ENCODE results near the gene TOM1. TPM values are rescaled to one million over a fixed set of nuclear protein-coding genes. Genes with fewer than 3 reads are reported as not detected.

The TOM1 gene
- total and polyA plus RNA-seq, 4 experiments from 2014 or later, result 55.7 to 82.2 (median 66.1) TPM

- no peak for DNase-seq
- intact Hi-C loops (cut with micrococcal nuclease), result no loop called here
- Histone ChIP-seq H3K27me3 (ENCODE audit: insufficient read depth, low read length) (no peaks in the 10 kb centered on the region), H3K4me3 (ENCODE audit: low read length in 2 of 2) (no peak overlapping the region), H3K9me3 (ENCODE audit: control insufficient read depth in 1 of 2, low read length in 2 of 2) (no peaks in the 10 kb centered on the region), H3K27ac (ENCODE audit: low read depth, low read length) (no peak overlapping the region), H3K36me3 (ENCODE audit: insufficient read depth, low read length) (peaks cover 14% of the 10 kb centered on the region), H3K4me1 (ENCODE audit: insufficient read depth, low read length) (no peaks in the 10 kb centered on the region)
- no peak overlapping the region for H3K27ac Mint-ChIP-seq
- no peak overlapping the region for H3K4me3 Mint-ChIP-seq
- peaks cover 0 to 1% (median under 1%) of the 10 kb centered on the region in 4 donors for H3K4me1 Mint-ChIP-seq
- H3K27me3 Mint-ChIP-seq, result no peaks in the 10 kb centered on the region
- ChIA-PET CTCF (ENCODE audit: partially characterized antibody) (interaction anchor here (1.3 to 1.5 kb wide), 3 partner anchors 14 to 238 kb away, joined by 4 read pairs; no protein-coding TSS in a partner anchor), POLR2A (ENCODE audit: partially characterized antibody) (interaction anchor here (1.8 kb wide), 1 partner anchor 15 kb away, joined by 4 read pairs; no protein-coding TSS in a partner anchor)
- H3K36me3 Mint-ChIP-seq, result peaks cover 6 to 31% of the 10 kb centered on the region in 2 donors
- H3K9me3 Mint-ChIP-seq, result no peaks in the 10 kb centered on the region
Observed at GRCh38 chr22:35344956-35345690, 45.4 kb downstream of the TOM1 start.

GRCh38 chr22:35345808-35346505 is 46.3 kb downstream of the TOM1 start:
- H3K27me3 Mint-ChIP-seq, result no peaks in the 10 kb centered on the region
- H3K4me1 ChIP-seq (ENCODE audit: insufficient read depth, low read length), result peaks cover 7% of the 10 kb centered on the region
- no peak overlapping the region for H3K4me3 Mint-ChIP-seq
- no peaks in the 10 kb centered on the region for H3K27me3 ChIP-seq (ENCODE audit: insufficient read depth, low read length)
- no peaks in the 10 kb centered on the region for H3K9me3 ChIP-seq (ENCODE audit: control insufficient read depth in 1 of 2, low read length in 2 of 2)
- no peak for DNase-seq
- peaks cover 14% of the 10 kb centered on the region for H3K36me3 ChIP-seq (ENCODE audit: insufficient read depth, low read length)
- intact Hi-C loops (cut with micrococcal nuclease), result no loop called here
- ChIA-PET CTCF (ENCODE audit: partially characterized antibody) (interaction anchor here (1.3 to 1.4 kb wide), 2 partner anchors 236 to 238 kb away, joined by 4 read pairs; no protein-coding TSS in a partner anchor), POLR2A (ENCODE audit: partially characterized antibody) (interaction anchor here (1.8 kb wide), 1 partner anchor 16 kb away, joined by 4 read pairs; no protein-coding TSS in a partner anchor)
- peak overlapping the region in 1 of 7 donors; percentile 41 for H3K27ac Mint-ChIP-seq
- H3K27ac ChIP-seq (ENCODE audit: low read depth, low read length), result no peak overlapping the region
- H3K4me3 ChIP-seq (ENCODE audit: low read length in 2 of 2), result no peak overlapping the region
- H3K36me3 Mint-ChIP-seq, result peaks cover 1 to 23% of the 10 kb centered on the region in 2 donors
- H3K4me1 Mint-ChIP-seq, result peaks cover 6 to 9% (median 7%) of the 10 kb centered on the region in 4 donors
- H3K9me3 Mint-ChIP-seq, result no peaks in the 10 kb centered on the region

- POLR2A ChIA-PET (ENCODE audit: partially characterized antibody), result interaction anchor here (1.8 kb wide), 1 partner anchor 16 kb away, joined by 4 read pairs; no protein-coding TSS in a partner anchor
- CTCF ChIA-PET (ENCODE audit: partially characterized antibody), result interaction anchor here (1.4 kb wide), 1 partner anchor 237 kb away, joined by 4 read pairs; no protein-coding TSS in a partner anchor
- no peak for DNase-seq
- H3K27me3 Mint-ChIP-seq, result peaks cover 0 to 1% of the 10 kb centered on the region in 2 donors
- H3K27ac Mint-ChIP-seq, result peak overlapping the region in 1 of 7 donors; percentile 30
- H3K36me3 Mint-ChIP-seq, result peaks cover 0 to 21% of the 10 kb centered on the region in 2 donors
- peaks cover 0 to 2% (median 0%) of the 10 kb centered on the region in 8 donors for H3K9me3 Mint-ChIP-seq
- Histone ChIP-seq H3K36me3 (ENCODE audit: insufficient read depth, low read length) (peaks cover 9% of the 10 kb centered on the region), H3K4me1 (ENCODE audit: insufficient read depth, low read length) (peaks cover 14% of the 10 kb centered on the region), H3K27ac (ENCODE audit: low read depth, low read length) (no peak overlapping the region), H3K4me3 (ENCODE audit: low read length in 2 of 2) (no peak overlapping the region), H3K27me3 (ENCODE audit: insufficient read depth, low read length) (no peaks in the 10 kb centered on the region), H3K9me3 (ENCODE audit: control insufficient read depth in 1 of 2, low read length in 2 of 2) (no peaks in the 10 kb centered on the region)
- H3K4me3 Mint-ChIP-seq, result no peak overlapping the region
- peaks cover 11 to 16% (median 14%) of the 10 kb centered on the region in 4 donors for H3K4me1 Mint-ChIP-seq
- intact Hi-C loops (cut with micrococcal nuclease), result no loop called here
Observed at GRCh38 chr22:35346596-35347220, 47.0 kb downstream of the TOM1 start.

- H3K27ac Mint-ChIP-seq, result peak overlapping the region in 1 of 7 donors; percentile 42
Observed at GRCh38 chr22:35347462-35347861, 47.8 kb downstream of the TOM1 start.

GRCh38 chr22:35348026-35348590 is 48.4 kb downstream of the TOM1 start:
- H3K27me3 Mint-ChIP-seq, result peaks cover 0 to 1% of the 10 kb centered on the region in 2 donors
- peaks cover 4% of the 10 kb centered on the region for H3K36me3 ChIP-seq (ENCODE audit: insufficient read depth, low read length)
- H3K4me1 ChIP-seq (ENCODE audit: insufficient read depth, low read length), result peaks cover 25% of the 10 kb centered on the region
- ChIA-PET POLR2A (ENCODE audit: partially characterized antibody) (interaction anchor here (1.1 to 1.3 kb wide), 2 partner anchors 48 to 90 kb away, joined by 3 to 4 read pairs; partner anchors contain the start of gene TOM1), CTCF (ENCODE audit: partially characterized antibody) (interaction anchor here (0.7 to 4.6 kb wide), 4 partner anchors 9 to 378 kb away, joined by 3 to 70 read pairs (median 4); no protein-coding TSS in a partner anchor)
- intact Hi-C loops (cut with micrococcal nuclease), result no loop called here
- peak overlapping the region in 1 of 7 donors; percentile 72 for H3K27ac Mint-ChIP-seq
- H3K36me3 Mint-ChIP-seq, result peaks cover 0 to 19% of the 10 kb centered on the region in 2 donors
- peaks cover 18 to 28% (median 24%) of the 10 kb centered on the region in 4 donors for H3K4me1 Mint-ChIP-seq
- H3K4me3 ChIP-seq (ENCODE audit: low read length in 2 of 2), result no peak overlapping the region
- peaks cover 0 to 2% (median 0%) of the 10 kb centered on the region in 8 donors for H3K9me3 Mint-ChIP-seq
- H3K9me3 ChIP-seq (ENCODE audit: control insufficient read depth in 1 of 2, low read length in 2 of 2), result no peaks in the 10 kb centered on the region
- no peak overlapping the region for H3K4me3 Mint-ChIP-seq
- no peak overlapping the region for H3K27ac ChIP-seq (ENCODE audit: low read depth, low read length)
- DNase-seq, result no peak
- no peaks in the 10 kb centered on the region for H3K27me3 ChIP-seq (ENCODE audit: insufficient read depth, low read length)

More at GRCh38 chr22:35347462-35347861, 47.8 kb downstream of the TOM1 start:
- intact Hi-C loops (cut with micrococcal nuclease), result no loop called here
- Mint-ChIP-seq H3K4me1 (peaks cover 15 to 24% (median 19%) of the 10 kb centered on the region in 4 donors), H3K27me3 (peaks cover 0 to 1% of the 10 kb centered on the region in 2 donors), H3K9me3 (peaks cover 0 to 2% (median 0%) of the 10 kb centered on the region in 8 donors), H3K36me3 (peaks cover 0 to 19% of the 10 kb centered on the region in 2 donors), H3K4me3 (no peak overlapping the region)
- POLR2A ChIA-PET (ENCODE audit: partially characterized antibody), result no interaction called here
- H3K36me3 ChIP-seq (ENCODE audit: insufficient read depth, low read length), result peaks cover 5% of the 10 kb centered on the region
- no peak overlapping the region for H3K27ac ChIP-seq (ENCODE audit: low read depth, low read length)
- no peaks in the 10 kb centered on the region for H3K9me3 ChIP-seq (ENCODE audit: control insufficient read depth in 1 of 2, low read length in 2 of 2)
- peaks cover 19% of the 10 kb centered on the region for H3K4me1 ChIP-seq (ENCODE audit: insufficient read depth, low read length)
- no peak overlapping the region for H3K4me3 ChIP-seq (ENCODE audit: low read length in 2 of 2)
- DNase-seq, result no peak
- CTCF ChIA-PET (ENCODE audit: partially characterized antibody), result interaction anchor here (0.7 to 4.6 kb wide), 4 partner anchors 9 to 379 kb away, joined by 3 to 70 read pairs (median 4); no protein-coding TSS in a partner anchor
- H3K27me3 ChIP-seq (ENCODE audit: insufficient read depth, low read length), result no peaks in the 10 kb centered on the region

GRCh38 chr22:35348703-35349102 is 49.0 kb downstream of the TOM1 start:
- no peak overlapping the region for H3K4me3 Mint-ChIP-seq
- Histone ChIP-seq H3K4me3 (ENCODE audit: low read length in 2 of 2) (no peak overlapping the region), H3K4me1 (ENCODE audit: insufficient read depth, low read length) (peaks cover 25% of the 10 kb centered on the region), H3K27ac (ENCODE audit: low read depth, low read length) (no peak overlapping the region), H3K36me3 (ENCODE audit: insufficient read depth, low read length) (no peaks in the 10 kb centered on the region), H3K9me3 (ENCODE audit: control insufficient read depth in 1 of 2, low read length in 2 of 2) (no peaks in the 10 kb centered on the region), H3K27me3 (ENCODE audit: insufficient read depth, low read length) (no peaks in the 10 kb centered on the region)
- ChIA-PET POLR2A (ENCODE audit: partially characterized antibody) (interaction anchor here (1.1 to 1.3 kb wide), 2 partner anchors 49 to 91 kb away, joined by 3 to 4 read pairs; partner anchors contain the start of gene TOM1), CTCF (ENCODE audit: partially characterized antibody) (interaction anchor here (2.2 to 4.6 kb wide), 2 partner anchors 18 to 234 kb away, joined by 5 to 70 read pairs; no protein-coding TSS in a partner anchor)
- peaks cover 0 to 2% (median 0%) of the 10 kb centered on the region in 8 donors for H3K9me3 Mint-ChIP-seq
- H3K27ac Mint-ChIP-seq, result peak overlapping the region in 1 of 7 donors; percentile 72
- H3K27me3 Mint-ChIP-seq, result peaks cover 0 to 1% of the 10 kb centered on the region in 2 donors
- peak in 1 of 5 donors; percentile 35 for DNase-seq
- peaks cover 18 to 29% (median 24%) of the 10 kb centered on the region in 4 donors for H3K4me1 Mint-ChIP-seq
- intact Hi-C loops (cut with micrococcal nuclease), result no loop called here
- peaks cover 0 to 19% of the 10 kb centered on the region in 2 donors for H3K36me3 Mint-ChIP-seq

All from CD4-positive, alpha-beta memory T cell (primary cell).